HG02678 (cell line): ENCODE measurements around the gene ACSL1.
A peak's percentile ranks its signal among the peaks of the same experiment; 100 is the strongest.

Experiments used
- ATAC-seq: cut with Tn5 transposase; IDR thresholded peaks from one replicate; pipeline ENCODE4 v1.9.1; 2021; ENCODE audit warnings: mild to moderate bottlenecking, moderate library complexity; ENCODE audit not compliant: unreplicated experiment

ACSL1 gene

DNA sequence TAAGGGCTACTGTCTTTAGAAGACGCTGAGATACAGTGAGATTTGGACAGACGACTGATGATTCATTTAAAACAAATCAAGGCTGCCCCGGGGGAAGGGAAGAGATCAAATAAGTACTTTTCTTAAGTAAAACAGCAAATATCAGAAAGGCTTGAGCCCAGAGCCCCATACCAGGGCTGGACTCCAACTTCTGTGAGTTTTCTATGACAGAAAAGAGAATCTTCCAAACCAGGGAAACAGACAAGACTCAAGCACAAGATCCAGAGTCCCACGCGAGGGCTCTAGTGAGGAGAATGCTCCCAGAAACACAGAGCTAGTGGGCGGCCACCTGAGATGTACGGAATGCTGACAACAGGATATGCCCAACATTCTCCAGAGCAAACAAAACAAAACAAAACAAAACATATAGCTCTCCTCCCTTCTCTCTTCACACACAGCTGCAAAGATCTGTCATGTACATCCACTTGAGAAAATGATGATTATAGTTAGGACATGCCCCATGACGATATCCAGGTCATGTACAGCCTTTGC, 13.1 kb downstream of the ACSL1 start:
- ATAC-seq, result no peak

DNA sequence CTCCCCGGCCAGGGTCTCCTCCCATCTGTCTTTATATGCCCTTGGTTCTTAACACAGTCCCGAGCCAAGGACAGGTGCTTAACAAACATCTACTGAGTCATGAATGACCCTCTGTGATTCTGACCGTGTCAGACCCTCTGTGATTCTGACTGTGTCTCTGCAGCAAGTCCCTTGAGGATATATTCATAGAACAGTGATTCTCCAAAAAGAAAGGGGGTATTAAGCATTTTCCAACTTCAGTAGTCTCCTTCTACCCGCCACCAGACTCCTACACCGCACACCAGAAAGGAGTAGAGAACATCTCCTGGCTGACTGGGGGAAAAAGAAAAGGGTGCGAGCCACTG, 13.6 kb downstream of the ACSL1 start:
- ATAC-seq, result no peak

DNA sequence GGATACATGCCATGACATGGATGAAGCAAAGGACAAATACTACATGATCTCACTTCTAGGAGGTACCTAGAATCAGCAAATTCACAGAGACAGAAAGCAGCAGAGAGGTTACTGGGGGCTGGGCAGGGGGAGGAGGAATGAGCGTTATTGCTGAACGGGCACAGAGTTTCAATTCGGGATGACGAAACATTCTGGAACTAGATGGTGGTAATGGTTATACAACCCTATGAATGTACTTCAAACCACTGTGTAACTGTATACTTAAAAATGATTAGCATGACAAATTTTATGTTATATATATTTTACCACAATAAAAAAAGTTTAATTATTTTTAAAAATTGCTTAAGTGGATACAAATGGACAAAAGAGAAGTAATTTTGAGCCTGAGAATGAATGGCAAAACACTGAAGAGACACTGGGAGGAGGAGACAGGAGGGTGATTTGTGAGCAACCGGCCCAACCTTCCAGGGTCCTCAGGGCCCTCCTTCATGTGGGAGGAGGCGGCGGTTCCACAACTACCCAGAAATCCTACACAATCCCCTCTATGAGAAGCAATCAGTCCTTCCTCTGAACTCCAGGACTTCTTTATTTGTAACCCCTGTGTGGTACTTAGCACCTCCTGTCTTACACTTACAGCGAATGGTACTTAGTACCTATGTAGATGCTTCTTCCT, 14.1 kb downstream of the ACSL1 start:
- ATAC-seq, result no peak

DNA sequence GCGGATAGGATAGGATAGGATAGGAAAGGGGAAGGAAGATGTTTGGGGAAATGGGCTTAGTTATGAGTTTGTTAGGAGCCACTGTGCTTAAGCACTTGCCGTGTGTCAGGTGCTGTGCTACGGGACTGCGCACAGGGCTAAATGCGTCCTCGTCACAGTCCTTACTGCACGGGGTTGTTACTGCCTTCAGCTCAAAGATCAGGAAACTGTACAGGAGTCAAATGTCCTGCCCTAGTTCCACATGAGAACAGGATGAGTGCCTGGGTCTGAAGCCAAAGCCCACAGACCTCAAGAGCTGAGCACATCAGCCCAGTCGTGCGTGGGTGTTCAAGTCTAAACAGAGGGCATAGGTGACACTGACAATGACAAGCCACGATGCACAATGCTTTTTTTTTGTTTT, 15.0 kb downstream of the ACSL1 start:
- ATAC-seq, result no peak

DNA sequence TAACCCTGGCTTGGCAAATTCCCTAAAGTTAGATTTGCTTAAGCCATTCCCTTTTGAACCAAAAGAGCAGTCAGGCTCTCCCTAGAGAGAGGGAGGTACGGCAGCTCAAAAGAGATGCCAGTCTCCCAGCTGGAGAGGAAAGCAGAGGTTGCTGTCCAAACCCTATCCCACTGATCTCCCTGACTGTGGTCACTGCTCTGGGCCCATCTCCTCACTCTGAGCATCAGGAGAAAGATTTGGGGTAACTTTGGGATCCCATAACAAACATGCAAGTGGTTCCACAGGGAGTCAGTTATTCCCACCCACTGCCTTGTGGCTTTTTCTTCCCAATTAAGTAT, 17.1 kb downstream of the ACSL1 start:
- ATAC-seq, result no peak

DNA sequence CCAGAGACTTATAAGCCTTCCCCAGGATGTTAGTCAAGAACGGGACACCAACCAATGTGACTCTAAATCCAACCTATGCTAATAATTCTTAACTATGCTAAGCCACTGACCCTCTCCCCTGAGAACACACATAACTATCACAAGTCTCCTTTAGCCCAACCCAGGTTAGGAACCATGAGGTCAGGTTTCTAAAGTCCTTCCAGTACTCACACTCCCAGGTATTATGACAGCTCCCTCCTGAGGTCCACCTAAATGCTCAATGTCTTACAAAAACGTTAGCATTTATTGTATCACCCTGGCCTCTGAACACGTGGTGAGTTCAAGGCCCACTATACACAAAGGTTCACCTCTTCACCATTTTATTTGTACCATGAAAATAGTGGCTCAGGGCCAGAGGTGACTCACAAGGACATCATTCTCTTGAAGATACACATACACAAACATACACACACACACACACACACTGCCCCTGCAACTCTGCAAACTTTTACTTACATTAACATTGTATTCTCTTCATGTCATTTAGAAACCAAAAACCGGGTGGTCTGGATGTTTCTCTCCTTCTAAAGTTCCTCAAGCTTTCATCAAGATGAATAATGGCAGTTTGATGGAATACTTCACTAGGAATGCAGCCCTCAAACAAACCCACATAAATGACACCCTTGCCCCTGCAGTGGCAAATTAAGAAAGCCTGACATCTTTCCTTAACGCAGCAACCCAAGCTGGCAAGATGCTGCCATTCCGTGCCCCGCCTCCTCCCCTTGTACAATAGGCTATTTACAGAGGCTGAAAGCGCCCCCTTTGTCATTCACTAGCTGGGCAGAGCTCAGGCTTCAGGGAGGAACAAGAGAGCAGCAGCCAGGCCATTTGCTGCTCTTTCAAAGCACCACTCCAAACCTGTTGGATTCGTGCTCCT, 17.7 kb downstream of the ACSL1 start:
- ATAC-seq, result no peak

DNA sequence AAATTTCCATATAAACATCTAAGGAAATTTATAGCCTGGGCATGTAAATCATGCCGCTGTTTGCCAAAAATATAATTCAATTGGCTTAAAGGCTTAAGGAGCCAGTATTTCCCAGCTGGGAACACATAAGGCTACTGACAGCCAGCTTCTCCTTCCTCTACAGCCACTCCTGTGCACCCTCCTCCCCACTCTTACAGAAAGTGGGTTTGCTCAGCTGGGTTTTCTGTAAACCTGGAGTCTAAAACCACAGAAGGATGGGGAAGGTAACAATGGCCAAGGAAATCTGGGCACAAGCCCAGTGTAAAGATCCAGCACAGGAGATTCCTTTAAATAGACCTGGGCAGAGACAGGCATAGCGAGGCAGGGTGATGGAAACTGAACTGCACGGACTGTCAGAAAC, 18.5 kb downstream of the ACSL1 start:
- ATAC-seq, result no peak

DNA sequence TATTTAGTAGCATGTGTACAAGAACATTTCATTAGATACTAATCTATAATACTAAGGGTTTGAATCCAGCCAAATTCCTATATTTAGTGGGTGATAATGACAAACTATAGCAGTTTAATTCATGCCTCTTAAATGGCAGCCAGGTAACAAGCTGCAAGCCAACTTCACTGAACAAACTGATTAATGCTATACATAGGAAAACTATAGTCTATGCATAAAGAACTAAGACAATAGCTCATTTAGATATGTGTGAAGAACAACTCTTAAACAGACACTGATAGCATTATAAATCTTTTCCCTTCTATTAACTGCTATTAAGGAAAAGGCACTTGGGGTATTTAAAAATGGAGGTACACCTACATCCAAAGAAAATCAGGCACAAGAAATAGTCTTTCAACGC, 19.1 kb downstream of the ACSL1 start:
- ATAC-seq, result no peak

DNA sequence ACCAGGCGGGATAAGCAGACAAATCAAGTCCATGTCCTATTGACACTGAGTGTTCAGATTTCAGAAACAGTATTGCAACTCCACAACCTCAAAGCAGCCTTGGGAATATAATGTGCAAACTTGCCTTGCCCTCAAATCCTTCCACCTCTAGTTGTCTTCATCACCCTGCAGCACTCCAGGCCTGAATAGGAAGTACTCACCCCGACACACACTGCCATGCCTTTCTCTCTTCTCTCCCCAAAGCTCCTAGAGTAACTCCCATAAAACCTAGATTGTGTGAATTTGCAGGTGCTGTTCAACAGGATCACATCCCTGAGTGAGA, 19.6 kb downstream of the ACSL1 start:
- ATAC-seq, result no peak

DNA sequence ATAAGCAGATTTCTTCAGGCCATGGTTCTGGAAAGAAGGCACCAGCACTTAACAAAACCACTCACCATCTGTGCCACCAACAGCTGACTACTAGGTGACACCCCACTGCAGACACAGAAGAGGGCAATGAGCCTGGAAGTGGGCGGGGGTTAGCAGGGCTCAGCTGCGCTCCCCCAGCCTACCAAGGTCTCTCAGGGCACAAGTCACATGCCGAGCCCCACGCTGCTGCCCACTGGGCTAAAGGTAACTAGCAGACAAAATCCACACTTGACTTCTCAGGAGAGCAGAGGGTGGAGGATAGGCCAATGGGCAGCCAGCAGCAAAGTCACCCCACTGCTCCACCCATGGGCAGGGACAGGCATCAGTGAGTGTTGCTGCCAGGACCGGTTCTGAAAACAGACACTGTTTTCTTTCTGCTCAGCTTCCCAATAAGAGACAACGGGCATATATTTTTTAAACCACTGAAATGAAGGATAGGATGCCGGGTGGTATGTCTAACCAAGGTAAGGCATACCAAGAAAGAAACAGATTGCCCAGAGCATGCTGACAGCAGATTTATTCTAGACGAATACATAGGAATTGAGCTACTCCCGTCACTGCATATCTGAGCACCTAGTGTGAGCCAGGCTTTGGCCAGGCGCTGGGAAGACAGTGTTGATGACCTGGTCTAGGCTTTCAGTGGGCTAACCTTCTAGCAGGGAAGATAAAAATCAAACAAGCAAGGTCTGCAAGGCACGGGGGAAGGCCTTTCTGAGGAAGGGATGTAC, 20.1 kb downstream of the ACSL1 start:
- peak; percentile 85 for ATAC-seq

DNA sequence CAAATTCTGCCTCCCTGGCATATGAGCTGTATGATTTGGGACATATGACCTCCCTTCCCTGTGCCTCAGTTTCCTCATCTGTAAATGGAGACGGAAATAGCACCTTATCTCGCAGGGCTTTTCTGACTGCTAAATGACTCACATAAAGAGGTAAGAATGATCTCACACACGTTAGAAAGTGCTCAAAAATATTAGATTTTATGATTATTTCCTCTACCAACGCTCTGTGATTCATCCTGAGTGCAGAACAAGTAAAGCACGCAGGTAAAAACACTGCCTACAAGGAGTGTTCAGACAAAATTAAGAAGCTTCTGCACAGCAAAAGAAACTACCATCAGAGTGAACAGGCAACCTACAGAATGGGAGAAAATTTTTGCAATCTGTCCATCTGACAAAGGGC, 21.1 kb downstream of the ACSL1 start:
- ATAC-seq, result no peak

DNA sequence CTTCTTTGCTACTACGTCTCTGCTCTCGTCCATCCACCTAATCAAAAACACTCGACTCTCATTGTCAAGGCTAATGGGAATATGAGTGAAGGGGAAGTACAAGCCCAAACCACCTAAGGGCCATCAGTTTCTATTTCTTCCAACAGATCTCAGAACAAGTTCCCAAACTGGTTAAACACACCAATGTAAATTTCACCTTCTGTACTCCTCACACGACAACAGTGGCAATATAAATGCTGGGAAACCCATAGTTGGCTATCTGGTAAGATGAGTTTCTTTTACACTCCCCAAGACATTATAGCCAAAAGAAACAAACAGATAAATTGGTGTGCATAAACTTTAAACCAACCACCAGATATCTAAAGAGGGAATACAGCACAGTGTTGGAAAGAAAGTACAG, 21.9 kb downstream of the ACSL1 start:
- no peak for ATAC-seq

DNA sequence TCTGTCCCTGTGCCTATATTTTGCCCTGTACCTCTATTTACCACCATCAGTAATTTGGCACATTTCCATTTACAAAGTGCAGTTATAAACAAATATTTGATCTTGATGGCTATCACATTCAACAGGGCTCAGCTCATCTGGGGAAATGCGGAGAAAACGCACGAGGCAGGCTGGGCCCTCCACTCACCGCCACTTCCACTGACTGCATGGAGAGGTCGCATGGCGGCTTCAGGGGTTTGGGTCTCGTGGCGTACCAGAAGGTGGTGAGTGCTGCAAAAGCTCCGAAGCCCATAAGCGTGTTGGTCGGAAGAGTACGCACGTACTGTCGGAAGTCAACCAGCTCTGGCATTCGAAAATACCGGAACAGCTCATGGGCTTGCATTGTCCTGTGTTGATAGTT, 22.6 kb downstream of the ACSL1 start:
- ATAC-seq, result no peak

DNA sequence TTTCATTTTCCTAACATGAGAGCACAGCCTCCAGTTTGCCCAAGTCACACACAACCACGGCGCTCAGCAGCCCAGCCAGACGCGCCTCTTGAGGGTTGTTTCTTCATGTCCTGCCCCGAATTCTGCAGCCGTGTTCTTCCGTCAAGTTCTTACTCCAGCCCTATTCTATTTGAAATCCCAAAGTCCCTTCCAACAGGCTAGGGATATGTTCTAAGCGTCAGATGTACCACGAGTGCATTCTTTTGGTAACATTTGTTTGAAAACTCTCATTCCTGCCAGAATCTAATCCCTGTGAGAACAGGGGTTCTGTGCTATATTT, 23.1 kb downstream of the ACSL1 start:
- no peak for ATAC-seq

DNA sequence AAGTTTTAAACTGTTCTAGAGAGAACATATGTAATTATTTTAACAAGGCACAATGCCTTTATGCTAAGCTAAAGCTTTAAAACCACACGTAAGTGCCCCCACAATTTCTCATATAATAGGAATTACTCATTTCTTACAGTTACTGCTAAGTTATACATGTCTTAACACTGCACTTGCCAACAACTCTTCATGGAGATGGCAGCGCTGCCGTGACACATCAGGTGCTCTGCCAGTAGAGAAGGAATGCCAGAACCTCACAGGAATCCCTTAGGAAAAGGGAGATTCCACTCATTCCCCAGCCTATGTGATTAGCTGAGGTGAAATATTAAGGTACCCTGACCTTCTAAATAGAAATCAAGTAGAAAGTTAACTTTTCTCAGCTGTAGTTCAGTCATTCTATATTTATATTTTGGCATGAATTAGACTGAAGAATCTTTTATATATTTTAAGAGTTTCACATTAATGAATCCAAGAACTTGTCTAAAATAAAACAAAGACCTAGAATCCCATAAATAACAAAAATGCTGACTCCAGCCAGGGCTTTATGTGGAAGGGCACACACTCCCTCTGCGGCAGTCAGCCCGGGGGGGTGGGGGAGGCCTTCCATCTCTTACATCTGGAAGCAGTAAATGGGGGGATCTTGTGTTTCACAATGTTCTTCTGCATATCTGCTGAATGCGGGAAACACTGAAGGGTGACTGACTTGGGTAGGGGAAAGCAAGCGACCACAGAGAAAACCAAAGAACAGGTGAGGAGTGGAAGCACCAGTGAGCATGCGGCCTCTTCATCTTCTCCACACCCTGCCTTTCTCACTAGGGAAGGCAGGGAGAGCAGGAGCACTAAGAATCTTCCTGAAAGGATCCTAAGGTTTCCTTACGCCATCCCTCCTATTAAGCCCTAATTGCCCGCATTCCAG, 23.7 kb downstream of the ACSL1 start:
- ATAC-seq, result no peak

DNA sequence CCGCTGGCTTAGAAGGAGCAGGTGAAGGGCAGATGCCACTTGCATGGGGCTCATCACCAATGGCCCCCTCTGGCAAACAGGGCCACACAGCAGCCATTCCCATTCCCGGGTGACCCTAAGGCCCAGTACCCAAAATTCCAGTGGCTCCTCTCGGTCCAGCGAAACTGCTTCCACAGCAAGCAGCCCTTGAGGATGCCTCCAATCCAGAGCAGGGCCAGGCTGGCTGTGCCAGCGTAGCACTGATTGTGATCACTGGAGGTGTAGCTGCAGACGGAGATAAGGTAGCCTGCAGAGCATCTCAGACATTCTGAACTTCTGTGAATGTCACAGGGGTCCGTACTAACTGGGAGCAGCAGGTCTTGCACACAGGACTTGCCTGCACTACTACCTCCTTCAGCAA, 27.3 kb downstream of the ACSL1 start:
- ATAC-seq, result no peak

DNA sequence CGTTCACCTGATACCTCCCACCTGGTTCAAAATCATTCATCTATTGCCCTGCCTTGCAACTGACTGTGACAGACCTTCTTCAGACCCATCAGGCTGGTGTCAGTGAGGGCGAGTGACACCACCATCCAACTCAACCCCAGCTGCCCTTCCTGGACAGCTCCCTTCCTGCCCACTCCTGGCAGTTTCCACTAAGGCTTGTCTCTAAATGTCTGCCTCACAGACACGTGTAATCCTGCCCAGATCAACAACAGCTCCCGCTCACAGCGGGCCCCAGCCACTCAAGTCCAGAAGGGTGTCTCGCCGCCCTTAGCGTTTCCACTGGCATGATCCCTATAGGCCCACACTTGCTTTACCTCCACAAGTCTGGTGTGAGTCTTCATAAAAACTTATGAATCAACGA, 28.9 kb downstream of the ACSL1 start:
- no peak for ATAC-seq

DNA sequence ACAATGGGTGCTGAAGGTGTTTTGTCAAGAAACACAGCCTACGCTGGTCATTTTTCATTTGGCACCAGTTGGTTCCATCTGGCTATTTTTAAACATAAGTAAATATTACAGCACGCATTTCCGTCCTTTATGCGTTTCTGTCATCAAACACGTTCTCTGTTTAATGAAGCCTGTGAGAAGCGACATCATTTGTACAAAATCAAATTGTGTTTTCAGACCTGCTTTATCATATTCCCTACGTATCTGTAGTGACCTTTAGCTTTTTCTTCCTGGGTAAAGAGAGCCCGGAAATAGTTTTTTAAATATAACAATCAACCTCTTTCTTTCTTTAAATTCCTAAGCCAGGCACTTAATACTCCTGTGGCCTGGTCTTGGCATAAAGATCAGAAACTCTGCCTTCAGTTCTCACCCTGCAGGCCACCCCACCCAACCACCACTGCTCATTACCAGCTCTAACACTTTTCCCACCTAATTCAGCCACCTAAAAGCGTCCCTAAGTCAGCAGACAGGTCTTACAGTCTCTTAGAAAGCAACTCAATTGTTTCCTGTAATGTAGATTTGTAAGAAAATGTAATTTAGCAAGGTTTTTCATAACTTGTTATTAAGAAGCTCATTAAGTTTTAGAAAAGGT, 30.4 kb downstream of the ACSL1 start:
- ATAC-seq, result no peak

DNA sequence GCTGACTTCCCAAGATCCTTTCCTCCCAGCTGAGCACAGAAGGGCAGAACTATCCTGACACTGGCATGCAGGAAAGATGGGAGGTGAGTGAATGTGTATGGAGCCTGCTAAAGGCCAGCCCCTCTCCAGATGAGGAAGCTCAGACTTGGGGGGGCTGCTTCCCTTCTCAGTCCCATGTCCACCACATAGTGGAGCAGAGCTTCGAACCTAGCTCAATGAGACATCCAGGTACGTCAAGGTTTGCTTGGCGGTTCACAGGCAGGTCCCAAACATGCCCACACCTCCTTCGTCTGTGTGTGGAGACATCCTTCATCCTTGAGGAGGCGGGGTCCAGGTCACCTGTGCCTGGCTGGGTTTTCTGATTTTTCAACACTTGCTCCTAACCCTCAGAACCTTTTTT, 31.3 kb downstream of the ACSL1 start:
- ATAC-seq, result no peak

DNA sequence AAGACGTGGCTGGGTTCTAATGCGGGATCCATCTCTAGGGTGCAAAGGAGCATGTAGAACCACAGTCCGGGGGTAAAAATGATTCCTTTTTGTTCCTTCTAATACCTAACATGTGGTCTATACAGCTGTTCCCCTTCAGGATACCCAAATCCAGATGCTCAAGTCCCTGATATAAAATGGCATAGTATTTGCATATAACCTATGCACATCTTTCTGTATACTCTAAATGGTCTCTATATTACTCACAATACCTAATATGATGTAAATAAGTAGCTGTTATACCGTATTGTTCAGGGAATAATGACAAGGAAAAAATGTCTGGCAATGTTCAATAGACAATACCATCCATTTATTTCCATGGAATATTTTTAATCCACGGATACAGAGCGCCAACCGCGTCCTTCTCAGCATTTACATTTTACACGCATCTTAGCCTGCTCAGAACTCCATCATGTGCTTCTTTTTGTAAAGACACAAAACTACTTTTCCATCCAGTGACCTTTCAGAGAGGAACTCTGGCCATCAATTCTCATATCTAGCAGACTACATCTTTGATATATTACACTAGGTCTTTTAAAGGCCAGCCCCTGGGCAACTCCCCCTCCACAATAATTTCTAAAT, 31.9 kb downstream of the ACSL1 start:
- ATAC-seq, result no peak
